ENCODE results near the gene RNU7-1.

DNA sequence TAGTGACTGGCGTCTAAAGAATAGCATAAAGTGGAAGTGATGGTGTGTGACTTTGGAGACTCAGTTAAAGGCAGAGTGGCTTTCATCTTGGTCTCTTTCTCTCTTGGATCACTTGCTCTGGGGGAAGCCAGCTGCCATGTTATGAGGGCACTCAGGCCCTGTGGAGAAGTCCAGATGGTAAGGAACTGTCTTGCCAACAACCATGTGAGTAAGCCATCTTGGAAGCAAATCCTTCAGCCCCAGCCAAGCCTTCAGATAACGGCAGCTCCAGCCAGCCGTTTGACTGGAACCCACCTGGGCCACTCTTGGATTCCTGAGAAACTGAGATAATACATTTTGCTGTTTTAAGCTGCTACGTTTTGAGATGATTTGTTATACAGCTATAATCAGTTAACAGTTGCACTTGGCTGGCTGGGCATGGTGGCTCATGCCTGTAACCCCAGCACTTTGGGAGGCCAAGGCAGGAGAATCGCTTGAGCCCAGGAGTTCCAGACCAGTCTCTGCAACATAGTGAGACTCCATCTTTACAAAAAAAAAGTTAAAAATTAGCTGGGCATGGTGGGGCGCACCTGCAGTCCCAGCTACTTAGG, 46.7 kb upstream of the RNU7-1 start:
- TF ChIP-seq CTCF (conservative IDR thresholded peaks at IDR 0.05), result no peak
- TF ChIP-seq ZFX (IDR thresholded peaks at IDR 0.05), result no peak
